GM21737 (cell line): ENCODE data around the gene EXOSC7.

Experiments used
- ATAC-seq: cut with Tn5 transposase; IDR thresholded peaks from one replicate; pipeline ENCODE4 v1.9.1; 2021; ENCODE audit warnings: mild to moderate bottlenecking, moderate library complexity; ENCODE audit not compliant: unreplicated experiment

EXOSC7 gene

GRCh38 chr3:45021524-45022297 lies 45.7 kb downstream of the EXOSC7 start:
- ATAC-seq, result no peak

GRCh38 chr3:45023675-45024074 lies 47.6 kb downstream of the EXOSC7 start:
- no peak for ATAC-seq

GRCh38 chr3:45024542-45025255 lies 48.7 kb downstream of the EXOSC7 start:
- ATAC-seq, result no peak

GRCh38 chr3:45026038-45026437 lies 50.0 kb downstream of the EXOSC7 start, which contains the start of gene CLEC3B:
Gene CLEC3B, plus strand, starts transcription at chr3:45026303. Its CDS starts 60 bp downstream, at chr3:45026363.
- ATAC-seq, result no peak

- no peak for ATAC-seq
Measured at GRCh38 chr3:45026957-45027356, 50.9 kb downstream of the EXOSC7 start.

GRCh38 chr3:45027441-45027840 lies 51.4 kb downstream of the EXOSC7 start:
- no peak for ATAC-seq

GRCh38 chr3:45029216-45029615 lies 53.2 kb downstream of the EXOSC7 start:
- no peak for ATAC-seq

- no peak for ATAC-seq
Measured at GRCh38 chr3:45029661-45030060, 53.6 kb downstream of the EXOSC7 start.

GRCh38 chr3:45031531-45031930 lies 55.5 kb downstream of the EXOSC7 start:
- no peak for ATAC-seq

- no peak for ATAC-seq
Measured at GRCh38 chr3:45032113-45032512, 56.1 kb downstream of the EXOSC7 start.

GRCh38 chr3:45033791-45034190 lies 57.7 kb downstream of the EXOSC7 start:
- ATAC-seq, result no peak

GRCh38 chr3:45034612-45035252 lies 58.7 kb downstream of the EXOSC7 start:
- no peak for ATAC-seq

GRCh38 chr3:45035441-45036301 lies 59.6 kb downstream of the EXOSC7 start:
- no peak for ATAC-seq

- peak; percentile 60 for ATAC-seq
Measured at GRCh38 chr3:45037720-45038455, 61.8 kb downstream of the EXOSC7 start.

- no peak for ATAC-seq
Measured at GRCh38 chr3:45041666-45042065, 65.6 kb downstream of the EXOSC7 start.

GRCh38 chr3:45042162-45042561 lies 66.1 kb downstream of the EXOSC7 start:
- no peak for ATAC-seq

- no peak for ATAC-seq
Measured at GRCh38 chr3:45043728-45044299, 67.8 kb downstream of the EXOSC7 start.

- ATAC-seq, result no peak
Measured at GRCh38 chr3:45048244-45048643, 72.2 kb downstream of the EXOSC7 start.

GRCh38 chr3:45049807-45050206 lies 73.8 kb downstream of the EXOSC7 start:
- no peak for ATAC-seq

GRCh38 chr3:45051685-45052084 lies 75.6 kb downstream of the EXOSC7 start:
- ATAC-seq, result no peak
